Measurements from ENCODE around the gene RAMP2. TPM values are rescaled to one million over a fixed set of nuclear protein-coding genes. Genes with fewer than 3 reads are reported as not detected.
"Not testable (repeated sequence)": the region's sequence is repeated elsewhere in the genome, so short reads cannot be mapped to it uniquely, and the experiment has no call there.

The RAMP2 gene
- total RNA-seq, 2 donors from 2014 or later, result 3.1 to 7.6 TPM

- H3K9me3 ChIP-seq, result no peaks in the 10 kb centered on the region
- H3K27me3 ChIP-seq, result no peaks in the 10 kb centered on the region
- TF ChIP-seq POLR2A (IDR thresholded peaks at IDR 0.05) (no peak), CTCF (IDR thresholded peaks at IDR 0.05) (no peak)
- no peaks in the 10 kb centered on the region for H3K36me3 ChIP-seq (replicated peaks in 1 of 2; ENCODE audit: insufficient read depth in 1 of 2, low read depth in 2 of 2)
- H3K4me1 ChIP-seq, result peaks cover 28% of the 10 kb centered on the region
- intact Hi-C loops (cut with DNase I), result no loop called here
- no peak overlapping the region for H3K27ac ChIP-seq
- H3K4me3 ChIP-seq, result no peak overlapping the region
- 38 to 42% methylated on average over 1 of the region's 1 CpG for WGBS, 2 donors
- DNase-seq (no peak), ATAC-seq (no peak)
Measured at GRCh38 chr17:42740699-42741098, 20.3 kb upstream of the RAMP2 start.

GRCh38 chr17:42742916-42743315 is 18.1 kb upstream of the RAMP2 start:
- H3K9me3 ChIP-seq; H3K4me3 ChIP-seq; H3K36me3 ChIP-seq (replicated peaks in 1 of 2; ENCODE audit: insufficient read depth in 1 of 2, low read depth in 2 of 2); DNase-seq; intact Hi-C loops (cut with DNase I); ATAC-seq; H3K27ac ChIP-seq; H3K27me3 ChIP-seq: not testable (repeated sequence)
- peaks cover 28% of the 10 kb centered on the region for H3K4me1 ChIP-seq
- WGBS, 2 donors, result 95 to 96% methylated on average over 11 of the region's 11 CpGs

GRCh38 chr17:42743595-42744282 is 17.3 kb upstream of the RAMP2 start:
- ATAC-seq (no peak), DNase-seq (no peak)
- no peak for TF ChIP-seq CTCF (IDR thresholded peaks at IDR 0.05)
- no peak for TF ChIP-seq POLR2A (IDR thresholded peaks at IDR 0.05)
- 44 to 46% methylated on average over 10 of the region's 10 CpGs for WGBS, 2 donors
- intact Hi-C loops (cut with DNase I), result no loop called here
- Histone ChIP-seq H3K27ac (peak overlapping the region; percentile 80 to 94 (median 88)), H3K36me3 (replicated peaks in 1 of 2; ENCODE audit: insufficient read depth in 1 of 2, low read depth in 2 of 2) (no peaks in the 10 kb centered on the region), H3K27me3 (no peaks in the 10 kb centered on the region), H3K9me3 (no peaks in the 10 kb centered on the region), H3K4me3 (peak overlapping the region; percentile 28 to 37), H3K4me1 (peaks cover 28% of the 10 kb centered on the region)

GRCh38 chr17:42744283-42744805 is 16.7 kb upstream of the RAMP2 start:
- H3K4me1 ChIP-seq, result peaks cover 28% of the 10 kb centered on the region
- H3K9me3 ChIP-seq, result no peaks in the 10 kb centered on the region
- peak overlapping the region; percentile 80 to 94 (median 88) for H3K27ac ChIP-seq
- DNase-seq (peak; percentile 76 to 83 (median 82)), ATAC-seq (peak; percentile 88)
- intact Hi-C loops (cut with DNase I), result no loop called here
- H3K36me3 ChIP-seq (replicated peaks in 1 of 2; ENCODE audit: insufficient read depth in 1 of 2, low read depth in 2 of 2), result no peaks in the 10 kb centered on the region
- TF ChIP-seq CTCF (IDR thresholded peaks at IDR 0.05), result no peak
- no peak for TF ChIP-seq POLR2A (IDR thresholded peaks at IDR 0.05)
- WGBS, 2 donors, result 0 to 1% methylated on average over 18 to 30 of the region's 32 CpGs
- H3K27me3 ChIP-seq, result no peaks in the 10 kb centered on the region
- H3K4me3 ChIP-seq, result peak overlapping the region; percentile 28 to 37

- H3K4me1 ChIP-seq, result peaks cover 28% of the 10 kb centered on the region
- intact Hi-C loops (cut with DNase I), result no loop called here
- no peaks in the 10 kb centered on the region for H3K9me3 ChIP-seq
- TF ChIP-seq CTCF (IDR thresholded peaks at IDR 0.05) (peak in 4 of 7 experiments; percentile 26 to 38 (median 31)), POLR2A (IDR thresholded peaks at IDR 0.05) (peak; percentile 50 to 85 (median 76))
- DNase-seq (peak; percentile 89 to 93 (median 92)), ATAC-seq (peak; percentile 96)
- peak within 1 kb of the TSS; percentile 80 to 94 (median 88) for H3K27ac ChIP-seq
- peak within 1 kb of the TSS; percentile 28 to 37 for H3K4me3 ChIP-seq
- 6 to 15% methylated on average over 21 to 30 of the region's 50 CpGs for WGBS, 2 donors
- no peaks in the 10 kb centered on the region for H3K36me3 ChIP-seq (replicated peaks in 1 of 2; ENCODE audit: insufficient read depth in 1 of 2, low read depth in 2 of 2)
- no peaks in the 10 kb centered on the region for H3K27me3 ChIP-seq
Measured at GRCh38 chr17:42744806-42745617, 16.0 kb upstream of the RAMP2 start, which contains the start of gene EZH1. TSS of gene EZH1 (minus strand) at chr17:42745040. CDS start at chr17:42728941, 16,099 bp downstream.
